ENCODE results near the gene CHST15.
A peak's percentile ranks its signal among the peaks of the same experiment; 100 is the strongest.

CHST15 gene

DNA sequence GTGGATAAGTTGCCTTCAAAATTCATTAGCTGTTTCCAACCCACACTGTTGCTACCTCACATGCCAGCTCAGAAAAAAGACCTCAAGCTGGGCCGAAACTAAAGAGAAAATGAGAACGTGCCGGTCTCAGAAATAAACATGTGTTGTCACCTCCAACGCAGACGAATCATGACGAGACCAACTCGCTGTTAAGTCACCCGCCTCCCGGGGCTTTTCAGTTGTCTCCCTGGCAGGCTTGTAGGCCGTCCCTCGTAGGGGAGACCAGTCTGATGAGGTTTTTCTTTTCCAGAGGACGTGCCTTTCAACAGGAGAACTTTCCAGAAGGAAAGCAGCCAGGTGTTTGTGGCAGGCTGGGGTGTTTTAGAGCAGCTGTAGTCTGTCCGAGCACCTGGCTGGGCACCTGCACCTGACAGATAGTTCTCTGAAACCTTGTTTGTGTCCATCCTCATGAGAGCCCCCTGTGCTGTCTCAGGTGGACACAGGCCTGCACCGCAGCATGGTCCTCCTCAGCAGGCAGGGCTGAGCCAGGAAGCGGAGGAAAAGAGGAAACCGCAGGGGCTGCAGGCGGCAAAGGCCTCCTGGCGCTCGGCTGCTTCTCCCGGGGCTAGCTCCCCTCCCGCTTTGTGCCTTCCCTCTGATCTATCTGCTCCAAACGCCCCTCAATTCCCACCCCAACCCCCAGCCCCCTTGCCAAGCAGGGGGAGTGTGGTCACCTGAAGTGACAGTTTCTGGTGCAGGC is 78.8 kb downstream of the CHST15 start:
- peak in 17 of 56 donors; percentile 7 to 63 (median 23) for DNase-seq

- no peak for DNase-seq
These were observed 79.5 kb downstream of the CHST15 start for GRCh38 chr10:124013916-124014315.

DNA sequence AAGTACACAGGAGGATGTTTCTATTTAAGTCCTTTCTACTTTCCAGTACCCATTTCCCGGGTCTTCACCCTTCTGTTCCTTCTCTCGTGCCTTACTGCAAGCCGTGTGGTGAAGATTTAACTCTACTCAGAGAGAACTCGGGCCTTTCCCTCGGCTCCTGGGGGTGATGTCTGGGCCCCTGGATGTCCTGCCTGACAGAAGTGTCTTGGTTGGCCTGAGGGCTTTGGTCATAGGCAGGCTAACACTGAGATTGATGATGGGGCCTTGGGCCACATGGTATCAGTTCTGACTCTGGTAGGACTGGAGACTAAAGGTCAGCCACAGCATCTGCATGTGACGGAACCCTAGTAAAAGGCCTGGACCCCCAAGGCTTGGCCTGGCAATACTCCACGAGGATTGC is 80.4 kb downstream of the CHST15 start:
- no peak for DNase-seq

- DNase-seq, result no peak
These were observed 80.8 kb downstream of the CHST15 start for GRCh38 chr10:124012583-124012982.

GRCh38 chr10:124012066-124012465 is 81.3 kb downstream of the CHST15 start:
- DNase-seq, result no peak

GRCh38 chr10:124011464-124011863 is 81.9 kb downstream of the CHST15 start:
- no peak for DNase-seq

GRCh38 chr10:124010563-124011131 is 82.8 kb downstream of the CHST15 start:
- DNase-seq, result no peak

DNA sequence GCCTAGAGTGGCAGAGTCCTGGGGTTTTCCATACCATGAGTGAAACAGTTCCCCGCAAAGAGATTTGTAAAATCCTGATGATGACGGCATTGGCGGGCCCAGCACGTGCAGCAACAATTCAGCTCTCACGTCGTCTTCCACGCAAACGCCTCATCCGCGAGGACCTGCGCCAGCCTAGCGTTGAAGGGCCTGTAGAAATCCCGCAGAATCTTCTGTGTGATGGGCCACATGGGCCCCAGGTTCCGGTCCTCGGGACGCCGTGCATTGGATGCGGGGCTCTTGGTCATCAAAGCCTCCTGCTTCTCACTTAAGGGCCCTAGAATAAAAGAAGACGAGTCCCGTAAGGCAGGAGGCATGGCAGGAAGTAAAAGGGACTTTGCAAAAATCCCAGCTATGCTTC is 83.4 kb downstream of the CHST15 start:
- no peak for DNase-seq

- no peak for DNase-seq
These were observed 84.0 kb downstream of the CHST15 start for GRCh38 chr10:124009231-124010015.

GRCh38 chr10:124008681-124009080 is 84.7 kb downstream of the CHST15 start:
- no peak for DNase-seq

DNA sequence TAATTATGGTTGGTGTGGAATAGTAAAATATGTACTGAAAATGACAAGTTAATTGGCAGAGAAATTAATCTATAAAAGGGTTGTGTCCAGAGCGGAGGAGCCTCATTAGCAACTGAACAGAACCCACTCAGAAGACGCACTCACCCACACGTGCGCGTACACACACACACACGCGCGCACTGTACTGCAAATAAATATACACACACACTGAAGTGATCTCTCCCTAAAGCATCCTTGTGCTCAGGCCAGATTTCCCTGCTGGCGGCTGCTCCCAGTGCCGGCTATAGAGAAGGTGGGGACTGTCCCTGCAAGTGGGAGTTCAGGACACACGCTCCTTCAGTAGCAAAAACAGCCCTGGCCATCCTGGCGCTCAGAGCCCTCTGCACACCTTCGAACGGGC is 85.2 kb downstream of the CHST15 start:
- DNase-seq, result peak in 3 of 56 donors; percentile 17 to 30 (median 21)

DNA sequence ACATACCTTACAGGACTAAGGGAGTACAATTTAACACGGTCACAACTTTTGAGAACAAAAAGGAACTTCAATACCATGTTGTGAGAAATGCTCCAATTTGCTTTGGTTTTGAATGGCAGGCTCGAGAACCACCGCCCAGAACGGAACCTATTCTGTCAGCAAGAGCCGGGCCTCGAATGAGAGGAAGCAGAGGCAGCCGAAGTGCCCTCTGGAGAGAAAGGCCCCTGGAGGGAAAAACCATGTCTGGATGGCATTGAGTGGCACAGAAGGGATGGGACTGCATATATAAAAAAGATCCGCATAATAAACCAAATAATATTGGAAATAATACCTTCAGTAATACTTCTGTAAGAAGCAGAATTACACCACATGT is 85.6 kb downstream of the CHST15 start:
- no peak for DNase-seq

DNA sequence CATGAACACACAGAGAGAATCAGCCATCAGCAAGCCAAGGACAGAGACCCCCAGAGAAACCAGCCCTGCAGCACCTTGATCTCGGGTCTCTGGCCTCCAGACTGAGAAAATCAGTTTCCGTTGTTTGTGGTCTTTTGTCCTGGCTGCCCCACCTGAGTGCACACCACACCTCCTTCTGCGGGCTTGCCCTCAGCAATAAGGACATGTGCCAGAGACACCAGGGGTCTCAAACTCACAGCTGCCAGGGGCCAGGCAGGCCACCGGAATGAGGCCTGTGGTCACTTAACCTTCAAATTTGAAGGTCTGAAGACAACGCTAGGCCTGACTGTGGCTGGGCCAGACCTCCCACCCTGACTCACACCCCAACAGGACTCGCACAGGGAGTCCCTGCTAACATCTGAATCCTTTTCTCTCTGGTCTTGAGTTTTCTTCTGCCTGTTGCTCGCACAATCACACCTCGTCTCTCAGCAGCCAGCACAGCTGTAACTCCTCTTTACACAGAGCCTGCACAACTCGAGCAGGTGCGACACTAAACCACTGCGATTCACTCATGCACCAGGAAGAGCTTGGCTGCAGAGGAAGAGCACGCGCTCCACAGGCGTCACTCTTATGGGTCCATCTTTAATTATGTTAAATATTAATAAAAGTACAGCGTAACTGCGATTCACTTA is 86.2 kb downstream of the CHST15 start:
- DNase-seq, result no peak

DNA sequence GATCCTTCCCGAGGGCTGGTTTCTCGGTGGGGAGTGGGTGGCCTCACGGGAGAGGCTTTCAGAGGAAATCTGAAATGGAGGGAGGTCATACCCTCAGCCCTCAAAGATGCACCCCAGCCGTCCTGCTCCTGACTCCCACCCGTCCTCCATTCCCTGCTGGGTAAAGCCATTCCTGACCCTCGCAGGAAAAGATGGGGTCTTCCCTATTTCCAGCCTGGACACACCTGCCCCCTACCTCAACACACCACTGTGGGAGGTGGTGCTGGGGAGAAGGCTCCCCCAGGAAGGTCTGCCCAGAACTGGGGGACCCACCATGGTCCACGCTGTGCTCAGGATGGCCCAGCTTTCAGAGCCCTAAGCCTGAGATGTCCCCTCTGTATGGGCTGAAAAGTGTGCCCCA is 86.9 kb downstream of the CHST15 start:
- no peak for DNase-seq

DNA sequence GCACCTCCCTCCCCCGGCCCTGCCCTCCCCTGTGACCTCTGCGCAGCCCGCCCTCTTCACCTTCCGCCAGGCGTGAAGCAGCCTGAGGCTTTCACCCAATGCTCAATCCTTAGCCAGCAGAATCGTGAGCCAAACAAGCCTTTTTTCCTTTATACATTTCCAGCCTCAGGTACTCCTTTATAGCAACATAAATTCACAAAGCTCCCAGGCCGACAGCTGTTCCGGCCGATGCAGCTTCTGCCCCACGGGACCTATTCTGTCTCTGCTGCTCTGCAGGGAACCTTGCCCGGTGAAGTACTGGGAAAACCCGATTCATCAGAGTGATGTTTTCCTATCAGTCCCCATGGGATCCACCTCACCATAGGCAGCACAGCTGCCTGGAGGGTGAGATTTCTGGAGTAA is 87.4 kb downstream of the CHST15 start:
- no peak for DNase-seq

- no peak for DNase-seq
These were observed 88.3 kb downstream of the CHST15 start for GRCh38 chr10:124005091-124005490.

DNA sequence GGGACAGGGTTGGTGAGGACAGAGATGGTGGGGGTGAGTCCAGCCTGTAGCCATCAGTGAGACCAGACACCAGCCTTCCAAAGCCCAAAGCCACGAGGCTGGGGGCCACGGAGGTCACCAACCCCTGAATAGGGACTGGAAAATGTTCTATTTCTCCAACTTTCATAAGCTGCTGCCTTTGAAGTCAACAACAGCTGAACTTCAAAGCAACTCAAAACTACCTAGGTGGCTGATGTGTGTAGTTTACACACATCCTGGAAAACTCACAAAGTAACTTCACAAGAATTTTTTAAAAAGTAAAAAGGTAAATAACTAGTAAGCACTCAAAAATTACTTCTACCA is 88.8 kb downstream of the CHST15 start:
- no peak for DNase-seq

- no peak for DNase-seq
These were observed 89.3 kb downstream of the CHST15 start for GRCh38 chr10:124003871-124004662.

GRCh38 chr10:124003481-124003870 is 89.9 kb downstream of the CHST15 start:
- DNase-seq, result no peak

GRCh38 chr10:124003070-124003419 is 90.4 kb downstream of the CHST15 start:
- DNase-seq, result no peak

DNA sequence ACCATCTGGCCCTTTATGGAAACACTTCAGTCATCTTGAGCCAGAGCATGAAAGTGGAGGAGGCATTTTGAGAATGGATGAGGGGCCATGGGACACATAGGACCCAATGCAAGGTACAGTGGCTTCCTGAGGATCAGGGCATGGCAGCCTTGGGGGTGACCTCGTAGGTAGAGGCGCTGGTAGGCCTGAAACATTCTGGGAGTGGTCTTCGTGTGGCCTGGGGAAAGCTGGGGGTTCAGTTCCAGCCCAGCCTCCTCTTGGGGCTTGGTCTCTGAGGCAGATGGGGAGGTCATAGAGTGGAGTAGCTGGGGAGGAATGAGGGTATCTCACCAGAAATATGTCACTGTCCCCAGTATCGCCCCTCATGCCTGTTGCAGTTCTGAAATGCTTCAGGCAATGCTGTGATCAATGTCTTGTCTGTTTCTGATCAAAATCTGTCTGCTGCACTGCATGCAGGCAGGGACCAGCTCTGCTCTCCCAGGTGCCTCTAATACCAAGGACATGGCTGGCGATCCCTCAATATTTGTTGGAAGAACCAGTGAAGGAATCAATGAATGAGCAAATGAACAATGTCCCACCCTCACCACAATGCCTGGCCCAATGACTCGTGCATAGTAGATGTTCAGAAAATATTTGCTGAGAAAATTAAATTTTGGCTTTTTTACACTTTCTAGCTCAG is 90.9 kb downstream of the CHST15 start:
- DNase-seq, result no peak
